Measurements from ENCODE around the gene DNA2.
A peak's percentile ranks its signal among the peaks of the same experiment; 100 is the strongest.
"Not testable (repeated sequence)": the region's sequence is repeated elsewhere in the genome, so short reads cannot be mapped to it uniquely, and the experiment has no call there.

The DNA2 gene

GRCh38 chr10:68489919-68490318 lies 18.1 kb upstream of the DNA2 start:
- Histone ChIP-seq H3K36me3 (peaks cover 45% of the 10 kb centered on the region), H3K4me3 (ENCODE audit: low read depth in 1 of 2, low read length in 1 of 2) (no peak overlapping the region)
- TF ChIP-seq CTCF (IDR thresholded peaks at IDR 0.05), result no peak

GRCh38 chr10:68474021-68474420 lies 2.2 kb upstream of the DNA2 start:
- H3K27me3 ChIP-seq, result no peaks in the 10 kb centered on the region
- no peak overlapping the region for H3K27ac ChIP-seq
- TF ChIP-seq CTCF (IDR thresholded peaks at IDR 0.05), result no peak
- no peak overlapping the region for H3K4me3 ChIP-seq (ENCODE audit: low read depth in 1 of 2, low read length in 1 of 2)
- H3K36me3 ChIP-seq, result peaks cover 3% of the 10 kb centered on the region
- no peaks in the 10 kb centered on the region for H3K9me3 ChIP-seq
- H3K4me1 ChIP-seq (ENCODE audit: control insufficient read depth in 1 of 2, insufficient read depth in 1 of 2, low read depth in 1 of 2, low read length in 1 of 2), result peaks cover 11 to 15% of the 10 kb centered on the region in 2 experiments

More at GRCh38 chr10:68489919-68490318, 18.1 kb upstream of the DNA2 start:
- Histone ChIP-seq H3K27ac (no peak overlapping the region), H3K9me3 (no peaks in the 10 kb centered on the region), H3K27me3 (no peaks in the 10 kb centered on the region), H3K4me1 (ENCODE audit: control insufficient read depth in 1 of 2, insufficient read depth in 1 of 2, low read depth in 1 of 2, low read length in 1 of 2) (peaks cover 3 to 10% of the 10 kb centered on the region in 2 experiments)

GRCh38 chr10:68471063-68471585 lies 649 bp downstream of the DNA2 start:
- H3K9me3 ChIP-seq, result no peaks in the 10 kb centered on the region
- no peak for TF ChIP-seq CTCF (IDR thresholded peaks at IDR 0.05)
- peak overlapping the region; percentile 67 to 87 for H3K4me3 ChIP-seq (ENCODE audit: low read depth in 1 of 2, low read length in 1 of 2)
- peak overlapping the region; percentile 60 for H3K27ac ChIP-seq
- no peaks in the 10 kb centered on the region for H3K27me3 ChIP-seq
- peaks cover 17% of the 10 kb centered on the region for H3K36me3 ChIP-seq
- peaks cover 11 to 15% of the 10 kb centered on the region in 2 experiments for H3K4me1 ChIP-seq (ENCODE audit: control insufficient read depth in 1 of 2, insufficient read depth in 1 of 2, low read depth in 1 of 2, low read length in 1 of 2)

GRCh38 chr10:68470300-68470699 lies 1.5 kb downstream of the DNA2 start:
- no peaks in the 10 kb centered on the region for H3K9me3 ChIP-seq
- no peak overlapping the region for H3K4me3 ChIP-seq (ENCODE audit: low read depth in 1 of 2, low read length in 1 of 2)
- H3K27ac ChIP-seq, result no peak overlapping the region
- H3K27me3 ChIP-seq, result no peaks in the 10 kb centered on the region
- no peak for TF ChIP-seq CTCF (IDR thresholded peaks at IDR 0.05)
- H3K36me3 ChIP-seq, result peaks cover 22% of the 10 kb centered on the region
- H3K4me1 ChIP-seq (ENCODE audit: control insufficient read depth in 1 of 2, insufficient read depth in 1 of 2, low read depth in 1 of 2, low read length in 1 of 2), result peaks cover 11 to 15% of the 10 kb centered on the region in 2 experiments

- no peak for TF ChIP-seq CTCF (IDR thresholded peaks at IDR 0.05)
- Histone ChIP-seq H3K4me3 (ENCODE audit: low read depth in 1 of 2, low read length in 1 of 2) (no peak overlapping the region), H3K4me1 (ENCODE audit: control insufficient read depth in 1 of 2, insufficient read depth in 1 of 2, low read depth in 1 of 2, low read length in 1 of 2) (peaks cover 11 to 15% of the 10 kb centered on the region in 2 experiments), H3K27ac (no peak overlapping the region), H3K27me3 (no peaks in the 10 kb centered on the region), H3K9me3 (no peaks in the 10 kb centered on the region), H3K36me3 (peaks cover 25% of the 10 kb centered on the region)
Observed at GRCh38 chr10:68469838-68470237, 1.9 kb downstream of the DNA2 start.

- H3K4me1 ChIP-seq (ENCODE audit: control insufficient read depth in 1 of 2, insufficient read depth in 1 of 2, low read depth in 1 of 2, low read length in 1 of 2); H3K27ac ChIP-seq; H3K4me3 ChIP-seq (ENCODE audit: low read depth in 1 of 2, low read length in 1 of 2); H3K9me3 ChIP-seq; H3K27me3 ChIP-seq: not testable (repeated sequence)
- H3K36me3 ChIP-seq, result peaks cover 43% of the 10 kb centered on the region
Observed at GRCh38 chr10:68464729-68465128, 7.0 kb downstream of the DNA2 start.

All from neutrophil (primary cell).